IMR-90 (cell line): ENCODE results near the gene CEP63. TPM values are rescaled to one million over a fixed set of nuclear protein-coding genes. Genes with fewer than 3 reads are reported as not detected.

Experiments
- ATAC-seq: fragments of 200-7000 bp; cut with Tn5 transposase; 2 replicates; pipeline ENCODE4 v1.9.1; 2020; ENCODE audit warnings: low read depth, mild to moderate bottlenecking, moderate library complexity
- BruUV-seq: library from RNA; stranded (reverse); fragments of 400-500 nt; replicated peaks from 2 replicates; lab custom pipeline; 2021; lab: Mats Ljungman, UMichigan
- CTCF ChIA-PET: fragments of 300-600 bp; formaldehyde crosslinking; extraction: SDS; loops from one replicate; lab custom pipeline; 2021; ENCODE audit warnings: antibody characterized with exemption; lab: Yijun Ruan, JAX
- POLR2A ChIA-PET: fragments of 300-600 bp; sonication (Branson Sonifier 250); formaldehyde crosslinking; loops from one replicate; lab custom pipeline; 2022; ENCODE audit warnings: antibody characterized with exemption; ENCODE audit not compliant: unreplicated experiment; lab: Charles Lee
- DNase-seq: peaks from one replicate; pipeline ENCODE4 v3.0.0; 2013
- H2AFZ ChIP-seq: replicated peaks from 2 replicates; pipeline ENCODE3; 2013; ENCODE audit warnings: low read length, mild to moderate bottlenecking; ENCODE audit not compliant: poor library complexity
- H2AK5ac ChIP-seq: 2 replicates; pipeline ENCODE4 v1.6.1; 2013; ENCODE audit warnings: low read depth, low read length, inconsistent platforms
- H2AK9ac ChIP-seq: replicated peaks from 2 replicates; pipeline ENCODE3; 2013; ENCODE audit warnings: mild to moderate bottlenecking, low read depth, low read length, moderate library complexity; ENCODE audit not compliant: poor library complexity
- H2BK120ac ChIP-seq: 2 replicates; pipeline ENCODE4 v1.6.1; 2013; ENCODE audit warnings: low read depth, low read length, inconsistent platforms
- H2BK15ac ChIP-seq: 3 replicates; pipeline ENCODE4 v1.6.1; 2013; ENCODE audit warnings: low read depth, low read length, inconsistent platforms
- H2BK20ac ChIP-seq: 2 replicates; pipeline ENCODE4 v1.6.1; 2013; ENCODE audit warnings: low read depth, mild to moderate bottlenecking, inconsistent platforms, low read length, moderate library complexity
- H2BK5ac ChIP-seq: 2 replicates; pipeline ENCODE4 v1.6.1; 2013; ENCODE audit warnings: mild to moderate bottlenecking, low read depth, low read length, inconsistent platforms; ENCODE audit not compliant: poor library complexity, severe bottlenecking
- H3K14ac ChIP-seq: replicated peaks from 2 replicates; pipeline ENCODE4 v1.6.1; 2013; ENCODE audit warnings: low read depth, low read length, inconsistent platforms
- H3K18ac ChIP-seq: 2 replicates; pipeline ENCODE4 v1.6.1; 2013; ENCODE audit warnings: low read depth, low read length, control low read depth
- H3K23ac ChIP-seq: 2 replicates; pipeline ENCODE4 v1.6.1; 2013; ENCODE audit warnings: low read depth, low read length, inconsistent platforms
- H3K27ac ChIP-seq: 2 replicates; pipeline ENCODE4 v1.5.1; 2013; ENCODE audit warnings: mild to moderate bottlenecking, control low read depth, low read length; ENCODE audit not compliant: insufficient read depth
- H3K27me3 ChIP-seq: 2 replicates; pipeline ENCODE4 v1.6.1; 2013; ENCODE audit warnings: low read length; ENCODE audit not compliant: control insufficient read depth, insufficient read depth
- H3K36me3 ChIP-seq: 2 replicates; pipeline ENCODE4 v1.6.1; 2013; ENCODE audit warnings: low read length, mixed read lengths; ENCODE audit not compliant: control insufficient read depth, insufficient read depth
- H3K4ac ChIP-seq: 2 replicates; pipeline ENCODE4 v1.6.1; 2013; ENCODE audit warnings: low read depth, low read length, inconsistent platforms
- H3K4me1 ChIP-seq: 2 replicates; pipeline ENCODE4 v1.6.1; 2013; ENCODE audit warnings: low read length, mixed read lengths; ENCODE audit not compliant: control insufficient read depth, insufficient read depth
- H3K4me2 ChIP-seq: 2 replicates; pipeline ENCODE4 v1.6.1; 2013; ENCODE audit warnings: low read depth, mild to moderate bottlenecking, control low read depth, low read length, moderate library complexity
- H3K4me3 ChIP-seq: 2 replicates; pipeline ENCODE4 v1.5.1; 2013; ENCODE audit warnings: low read depth, mild to moderate bottlenecking, control low read depth, low read length, moderate library complexity; ENCODE audit not compliant: insufficient read depth
- H3K56ac ChIP-seq: 2 replicates; pipeline ENCODE4 v1.6.1; 2013; ENCODE audit warnings: low read length, inconsistent platforms; ENCODE audit not compliant: insufficient read depth; ENCODE audit errors: extremely low read depth
- H3K79me1 ChIP-seq, 2 experiments: 2 replicates each; pipeline ENCODE4 v1.6.1; 2013; ENCODE audit warnings: low read length in 2 of 2, inconsistent platforms in 1 of 2, low read depth in 1 of 2
- H3K9ac ChIP-seq: 2 replicates; pipeline ENCODE4 v1.6.1; 2013; ENCODE audit warnings: low read depth, low read length, control low read depth
- H3K9me1 ChIP-seq: 2 replicates; pipeline ENCODE4 v1.6.1; 2013; ENCODE audit warnings: low read length, inconsistent platforms; ENCODE audit not compliant: insufficient read depth
- H3K9me3 ChIP-seq: 2 replicates; pipeline ENCODE4 v1.6.1; 2013; ENCODE audit warnings: low read length; ENCODE audit not compliant: control insufficient read depth, insufficient read depth
- H4K20me1 ChIP-seq: 2 replicates; pipeline ENCODE4 v1.6.1; 2013; ENCODE audit warnings: low read length, inconsistent platforms; ENCODE audit not compliant: insufficient read depth
- H4K5ac ChIP-seq: 2 replicates; pipeline ENCODE4 v1.6.1; 2013; ENCODE audit warnings: mild to moderate bottlenecking, low read depth, low read length, control low read depth
- H4K8ac ChIP-seq, 2 experiments: 2 replicates each; pipeline ENCODE4 v1.6.1; 2013; ENCODE audit warnings: low read depth in 2 of 2, low read length in 2 of 2, control low read depth in 1 of 2, inconsistent platforms in 1 of 2
- H4K91ac ChIP-seq: 2 replicates; pipeline ENCODE4 v1.6.1; 2013; ENCODE audit warnings: low read depth, low read length, inconsistent platforms; ENCODE audit not compliant: insufficient read depth
- CEBPB ChIP-seq: IDR thresholded peaks from 2 replicates; pipeline ENCODE4 v1.6.1; 2012; ENCODE audit warnings: low read depth, low read length, improper control_type of control experiment
- FOS ChIP-seq: fragments of 150-350 bp; IDR thresholded peaks from 2 replicates; pipeline ENCODE4 v1.6.1; 2016; ENCODE audit warnings: low read depth, low read length
- MAFK ChIP-seq: IDR thresholded peaks from 2 replicates; pipeline ENCODE4 v1.6.1; 2012; ENCODE audit warnings: low read depth, low read length, improper control_type of control experiment
- MAZ ChIP-seq: IDR thresholded peaks from 2 replicates; pipeline ENCODE4 v1.6.1; 2012; ENCODE audit warnings: low read depth, mild to moderate bottlenecking, low read length, improper control_type of control experiment, moderate library complexity, borderline replicate concordance
- RAD21 ChIP-seq: IDR thresholded peaks from 2 replicates; pipeline ENCODE4 v1.6.1; 2012; ENCODE audit warnings: low read length, improper control_type of control experiment
- RCOR1 ChIP-seq: IDR thresholded peaks from 2 replicates; pipeline ENCODE4 v1.6.1; 2012; ENCODE audit warnings: mild to moderate bottlenecking, low read length, improper control_type of control experiment; ENCODE audit not compliant: insufficient replicate concordance
- RFX5 ChIP-seq: IDR thresholded peaks from 2 replicates; pipeline ENCODE4 v1.8.0; 2012; ENCODE audit warnings: low read depth, mild to moderate bottlenecking, low read length, moderate library complexity
- SMC3 ChIP-seq: fragments of 150-350 bp; IDR thresholded peaks from 2 replicates; pipeline ENCODE4 v1.6.1; 2016; ENCODE audit warnings: low read depth, mild to moderate bottlenecking, antibody characterized with exemption, low read length, moderate library complexity
- WGBS, 2 experiments: methylation state at CpG; one replicate each; pipeline versions ENCODE4 v1.1.5 to v1.1.7; 2013; ENCODE audit warnings: missing lambda C conversion rate in 2 of 2; ENCODE audit not compliant: insufficient read length in 1 of 2; ENCODE audit errors: extremely low coverage in 2 of 2; 5-methylcytosine and 5-hydroxymethylcytosine counted together
- dilution Hi-C: fragments of 300-500 bp; cut with HindIII; formaldehyde crosslinking; loops from one replicate; pipeline ENCODE4 v1.14.3; 2018; ENCODE audit warnings: low sequenced_read_pairs; ENCODE audit not compliant: unreplicated experiment
- in situ Hi-C: fragments of 300-500 bp; cut with MboI; formaldehyde crosslinking; loops from 3 replicates; pipeline ENCODE4 v1.14.3; 2019; ENCODE audit warnings: low sequenced_read_pairs, inconsistent platforms, mixed read lengths
- intact Hi-C: fragments of 100-400 bp; cut with micrococcal nuclease; formaldehyde crosslinking; loops from 2 replicates; pipeline ENCODE4 v1.10.0; 2022
- polyA plus RNA-seq, 3 experiments: library from polyadenylated mRNA; depleted of rRNA; stranded (reverse); fragments of >200 nt; gene quantifications; 2 replicates each; pipeline ENCODE4 v1.2.3, GENCODE V29; 2012; ENCODE audit warnings: low replicate concordance in 1 of 3
- total RNA-seq: library from RNA; depleted of rRNA; stranded (reverse); fragments of >200 nt; gene quantifications from 2 replicates; pipeline ENCODE4 v1.2.3, GENCODE V29; 2012
- TF ChIP-seq, protein P1 (sequence below): fragments of 150-350 bp; IDR thresholded peaks from 2 replicates; pipeline ENCODE4 v1.6.1; 2017; ENCODE audit warnings: mild to moderate bottlenecking, antibody characterized with exemption, low read length, low read depth

The CEP63 gene
- total and polyA plus RNA-seq, 2 of the 4 experiments (the other 2 are of a cell fraction): 6.5 to 9.1 TPM

DNA sequence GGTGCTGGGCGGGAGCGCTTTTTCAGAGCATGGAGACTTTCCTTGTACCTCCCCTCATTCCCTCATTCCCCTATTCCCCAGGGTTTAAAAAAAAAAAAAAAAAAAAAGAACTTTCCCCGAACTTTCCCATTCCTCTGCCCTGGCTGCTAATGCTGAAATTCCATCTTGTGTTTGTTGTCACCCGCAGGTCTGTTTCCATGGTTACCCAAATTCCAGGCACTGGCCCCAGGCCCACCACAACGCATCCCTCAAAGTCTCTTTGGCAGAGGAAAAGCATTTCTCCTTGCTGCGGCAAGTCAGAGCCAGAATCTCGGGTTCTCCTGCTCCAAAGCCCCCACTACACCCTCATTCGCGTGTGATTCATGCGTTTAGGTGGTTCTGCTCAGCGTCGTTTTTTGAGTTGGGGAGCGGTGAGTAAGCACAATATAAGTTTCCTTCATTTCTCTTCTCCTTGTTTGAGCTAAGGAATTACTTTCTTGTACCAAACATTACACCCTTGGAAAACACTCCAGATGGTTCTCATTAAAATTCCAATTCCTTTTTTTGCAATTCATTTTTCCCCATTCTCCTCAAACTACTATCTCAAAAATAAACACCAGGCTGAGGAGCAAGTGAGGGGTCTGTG lies 21.7 kb upstream of the CEP63 start (continued):
- TF ChIP-seq CEBPB (0 out of 2 replicates have a peak, but pooled peaks have one; percentile 33), MAZ (peak; percentile 95)

DNA sequence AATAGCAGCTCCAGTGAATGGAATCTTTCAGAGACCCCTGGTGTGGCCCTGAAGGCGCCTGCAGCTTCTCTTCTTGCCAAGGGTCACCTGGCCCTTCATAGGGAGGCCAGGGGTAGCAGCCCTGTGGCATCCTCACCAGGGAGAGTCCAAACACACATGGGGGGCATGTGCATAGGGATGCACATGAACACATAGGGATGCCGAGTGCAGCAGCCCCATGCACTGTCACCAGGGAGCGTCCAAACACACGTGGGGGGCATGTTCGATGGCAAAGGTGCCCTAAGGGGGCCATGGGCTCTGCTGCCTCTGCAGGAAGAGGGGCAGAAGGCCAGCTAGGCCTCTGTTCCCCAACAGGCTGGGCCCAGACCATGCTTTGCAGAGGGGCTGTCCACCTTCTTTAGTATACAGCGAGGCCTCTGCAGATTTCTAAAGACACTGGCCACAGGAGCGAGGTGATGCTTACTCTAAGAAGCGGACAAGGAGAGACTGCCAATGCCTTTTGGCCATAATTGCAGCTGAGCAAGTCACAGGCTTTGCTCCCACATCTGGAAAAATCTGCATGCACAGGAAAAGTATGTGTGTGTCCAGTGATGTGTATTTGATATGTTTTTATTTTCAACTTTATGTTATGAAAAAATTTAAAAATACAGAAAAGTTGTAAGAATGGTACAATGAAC lies 21.0 kb upstream of the CEP63 start:
- Histone ChIP-seq H2BK120ac (peak overlapping the region; percentile 96), H4K91ac (peak overlapping the region; percentile 89), H2AK9ac (peak overlapping the region; percentile 79), H3K4me3 (no peak overlapping the region), H3K27me3 (no peaks in the 10 kb centered on the region), H3K27ac (peak overlapping the region; percentile 92), H3K9me1 (peaks cover 38% of the 10 kb centered on the region), H3K9me3 (no peaks in the 10 kb centered on the region), H2BK15ac (peak overlapping the region; percentile 55; the same call in 2 of the 3 replicates), H3K9ac (peak overlapping the region; percentile 25), H3K23ac (peak overlapping the region; percentile 92), H3K4ac (peak overlapping the region; percentile 96), H2AFZ (peak overlapping the region; percentile 79), H3K4me2 (peak overlapping the region; percentile 49), H4K8ac (peak overlapping the region; percentile 51 to 88; a peak in 2 of 4 replicates), H3K4me1 (peaks cover 36% of the 10 kb centered on the region), H4K20me1 (no peaks in the 10 kb centered on the region), H3K56ac (peak overlapping the region; percentile 91), H3K36me3 (no peaks in the 10 kb centered on the region), H4K5ac (peak overlapping the region; percentile 63), H3K18ac (peak overlapping the region; percentile 66), H2BK20ac (peak overlapping the region; percentile 95), H3K79me1 (peaks cover 2 to 37% of the 10 kb centered on the region in 2 experiments; a peak in 3 of 4 replicates), H2BK5ac (peak overlapping the region; percentile 95), H2AK5ac (peak overlapping the region; percentile 95), H3K14ac (peak overlapping the region; percentile 62)
- in situ Hi-C loops: loop anchor here (5.0 kb wide), 1 partner anchor 38 kb away; no protein-coding TSS in a partner anchor
- TF ChIP-seq, protein P1, sequence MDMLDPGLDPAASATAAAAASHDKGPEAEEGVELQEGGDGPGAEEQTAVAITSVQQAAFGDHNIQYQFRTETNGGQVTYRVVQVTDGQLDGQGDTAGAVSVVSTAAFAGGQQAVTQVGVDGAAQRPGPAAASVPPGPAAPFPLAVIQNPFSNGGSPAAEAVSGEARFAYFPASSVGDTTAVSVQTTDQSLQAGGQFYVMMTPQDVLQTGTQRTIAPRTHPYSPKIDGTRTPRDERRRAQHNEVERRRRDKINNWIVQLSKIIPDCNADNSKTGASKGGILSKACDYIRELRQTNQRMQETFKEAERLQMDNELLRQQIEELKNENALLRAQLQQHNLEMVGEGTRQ: no peak
- TF ChIP-seq MAFK: no peak
- no peak for TF ChIP-seq RCOR1
- TF ChIP-seq FOS: no peak
- TF ChIP-seq RAD21: no peak
- no peak for TF ChIP-seq SMC3
- no peak for TF ChIP-seq RFX5
- no peak for DNase-seq
- dilution Hi-C loops: no loop called here
- POLR2A ChIA-PET: interaction anchor here (0.8 kb wide), 1 partner anchor 95 kb away, joined by 3 read pairs; no protein-coding TSS in a partner anchor
- CTCF ChIA-PET: interaction anchor here (0.7 to 1.3 kb wide), 3 partner anchors 10 to 56 kb away, joined by 3 to 4 read pairs (median 4); no protein-coding TSS in a partner anchor
- 20% methylated on average over 1 of the region's 8 CpGs; no CpG with 5 or more reads in 1 of the 2 experiments for WGBS, 2 experiments
- ATAC-seq: peak; percentile 12
- intact Hi-C loops: loop anchor here (1.0 kb wide), 2 partner anchors 38 to 91 kb away; partner anchors contain the start of gene AMOTL2
- no TSS peak for BruUV-seq
